Measurements from ENCODE around the gene ASB3.

GRCh38 chr2:53782676-53783075 is 4.1 kb downstream of the ASB3 start:
- TF ChIP-seq CTCF (IDR thresholded peaks at IDR 0.05): no peak
- no peak for TF ChIP-seq POLR2A (IDR thresholded peaks at IDR 0.05)

All from thyroid gland (tissue), 4 donors.